K562 treated with DMSO at 1 percent for 48 hours (cell line): ENCODE data around the gene RLN1. TPM values are rescaled to one million over a fixed set of nuclear protein-coding genes. Genes with fewer than 3 reads are reported as not detected.

ENCODE experiments used
- total RNA-seq: library from RNA; unstranded; fragments of 300-600 nt; gene quantifications from 2 replicates; pipeline ENCODE4 v1.2.3, GENCODE V29; 2022; ENCODE audit warnings: low replicate concordance; ENCODE audit errors: extremely low read depth

RLN1 gene
- not detected in 2 replicates for total RNA-seq

GRCh38 chr9:5338992-5339981 is at the start of gene RLN1:
Gene RLN1 (minus strand): TSS chr9:5339876. CDS start chr9:5339746, 130 bp downstream.

DNA sequence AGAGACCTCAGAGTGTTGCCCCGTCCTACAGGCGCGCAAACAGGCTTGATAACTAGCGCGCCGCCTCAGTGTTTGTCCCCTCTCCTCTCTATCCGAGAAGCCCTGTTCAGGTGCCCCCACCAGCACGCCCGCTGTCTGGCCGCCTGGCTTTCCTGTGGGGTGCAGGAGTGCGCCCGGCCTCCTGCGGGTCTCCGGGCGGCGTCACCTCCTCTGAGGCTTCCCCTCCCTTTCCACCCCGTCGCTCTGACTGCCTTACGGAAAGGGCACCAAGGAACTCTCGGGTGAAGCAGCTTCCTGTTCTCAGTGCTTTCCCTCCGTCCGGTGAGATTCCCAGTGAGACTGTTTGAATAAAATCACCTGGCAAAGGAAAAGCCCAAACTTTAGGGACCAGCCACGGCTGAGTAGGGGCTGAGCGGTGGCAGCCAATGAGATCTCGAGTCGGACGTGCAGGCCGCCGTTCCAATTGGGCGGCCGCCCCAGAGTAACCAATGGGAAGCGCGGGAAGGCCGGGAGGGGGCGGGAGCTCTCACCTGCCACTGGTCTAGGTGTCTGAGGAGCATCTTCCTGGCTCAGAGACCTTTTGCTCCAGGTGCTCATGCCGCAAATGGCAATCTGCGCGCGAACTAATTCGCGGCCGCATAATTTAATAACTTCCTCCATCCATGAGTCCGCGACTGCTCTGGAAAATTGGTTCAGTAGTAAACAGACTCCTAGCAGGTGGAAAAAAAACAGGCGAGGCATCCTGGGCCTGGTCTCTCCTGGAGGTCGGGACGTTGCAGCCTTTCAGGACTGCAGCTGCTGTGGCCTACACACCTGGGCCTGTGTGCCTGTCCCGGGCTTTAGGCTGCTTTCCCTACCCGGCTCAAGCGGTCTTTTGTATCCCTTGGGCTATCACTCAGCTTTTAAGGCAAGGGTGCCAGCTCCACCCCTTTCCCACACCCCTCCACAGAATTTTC is 35.6 kb downstream of the RLN1 start, which contains the start of gene RLN2:
TSS of gene RLN2 (minus strand) at position 877 of the 956 bp plus-strand sequence. CDS start at position 741, 136 bp downstream.

Other genes with a start within 250 kb of the RLN1 start
- gene INSL6, start 154.2 kb downstream of the RLN1 start, total RNA-seq = not detected in 2 replicates
- gene INSL4, start 108.5 kb downstream of the RLN1 start, total RNA-seq = not detected in 2 replicates
- gene RLN2, start 35.2 kb downstream of the RLN1 start, total RNA-seq = not detected in 2 replicates
- not detected in 2 replicates for gene PLGRKT, start 98.0 kb upstream of the RLN1 start, total RNA-seq
- not detected in 2 replicates for gene CD274, start 110.7 kb upstream of the RLN1 start, total RNA-seq
- gene PDCD1LG2, start 170.7 kb upstream of the RLN1 start, total RNA-seq = not detected in 2 replicates